Testis (tissue), 2 donors: Measurements from ENCODE around the gene BBS1.

Source experiments
- CTCF ChIP-seq, 3 experiments: fragments of 450-650 bp in 2 of 3; fragments of 200-600 bp in 1 of 3; sonication (generic) in 1 of 3; IDR thresholded peaks; one replicate each; pipeline ENCODE4 v1.5.1; 2016 to 2019; ENCODE audit warnings: antibody characterized with exemption in 3 of 3, mild to moderate bottlenecking in 2 of 3, moderate library complexity in 1 of 3
- POLR2A ChIP-seq: fragments of 450-650 bp; IDR thresholded peaks from one replicate; pipeline ENCODE4 v1.6.1; 2017; ENCODE audit warnings: antibody characterized with exemption, mild to moderate bottlenecking, moderate library complexity

GRCh38 chr11:66579017-66579606 lies 68.7 kb downstream of the BBS1 start:
- TF ChIP-seq CTCF (IDR thresholded peaks at IDR 0.05) (peak; percentile 87 to 88 (median 87)), POLR2A (no peak)
